DLD1 (cell line): ENCODE results near the gene UQCRQ.

Experiments used
- in situ Hi-C: cut with HindIII; loops from 2 replicates; pipeline ENCODE4 v1.10.0; 2017; ENCODE audit warnings: low sequenced_read_pairs

Gene UQCRQ

GRCh38 chr5:132907161-132907560 lies 40.7 kb downstream of the UQCRQ start:
- in situ Hi-C loops = no loop called here

GRCh38 chr5:132909702-132910101 lies 43.3 kb downstream of the UQCRQ start:
- in situ Hi-C loops = no loop called here

GRCh38 chr5:132915681-132916080 lies 49.2 kb downstream of the UQCRQ start:
- in situ Hi-C loops = no loop called here

GRCh38 chr5:132916086-132916485 lies 49.6 kb downstream of the UQCRQ start:
- in situ Hi-C loops = no loop called here
